Amniotic stem cell (primary cell): ENCODE measurements around the gene PTPRT.

Source experiments
- DNase-seq: peaks from one replicate; lab custom pipeline; 2025; lab: John Stamatoyannopoulos, UW

Gene PTPRT

GRCh38 chr20:42461965-42462593, 727.6 kb downstream of the PTPRT start:
- DNase-seq: no peak

- DNase-seq: no peak
Measured at GRCh38 chr20:42461291-42461690, 728.4 kb downstream of the PTPRT start.

- no peak for DNase-seq
Measured at GRCh38 chr20:42447270-42447669, 742.4 kb downstream of the PTPRT start.

- DNase-seq: no peak
Measured at GRCh38 chr20:42444799-42445198, 744.9 kb downstream of the PTPRT start.

GRCh38 chr20:42443200-42443599, 746.5 kb downstream of the PTPRT start:
- no peak for DNase-seq

- DNase-seq: no peak
Measured at GRCh38 chr20:42442716-42443115, 747.0 kb downstream of the PTPRT start.

- DNase-seq: no peak
Measured at GRCh38 chr20:42441864-42442331, 747.8 kb downstream of the PTPRT start.

- no peak for DNase-seq
Measured at GRCh38 chr20:42441196-42441863, 748.4 kb downstream of the PTPRT start.

- no peak for DNase-seq
Measured at GRCh38 chr20:42435230-42435629, 754.5 kb downstream of the PTPRT start.

- DNase-seq: no peak
Measured at GRCh38 chr20:42432496-42433334, 757.0 kb downstream of the PTPRT start.

GRCh38 chr20:42430598-42430997, 759.1 kb downstream of the PTPRT start:
- DNase-seq: no peak

- no peak for DNase-seq
Measured at GRCh38 chr20:42429761-42430458, 759.8 kb downstream of the PTPRT start.

GRCh38 chr20:42419814-42420532, 769.7 kb downstream of the PTPRT start:
- DNase-seq: no peak

- DNase-seq: no peak
Measured at GRCh38 chr20:42406826-42407225, 782.9 kb downstream of the PTPRT start.

GRCh38 chr20:42402455-42402854, 787.3 kb downstream of the PTPRT start:
- no peak for DNase-seq

GRCh38 chr20:42401613-42402012, 788.1 kb downstream of the PTPRT start:
- no peak for DNase-seq

GRCh38 chr20:42399802-42400201, 789.9 kb downstream of the PTPRT start:
- no peak for DNase-seq

GRCh38 chr20:42392442-42392841, 797.3 kb downstream of the PTPRT start:
- DNase-seq: no peak

GRCh38 chr20:42391807-42392206, 797.9 kb downstream of the PTPRT start:
- DNase-seq: no peak

GRCh38 chr20:42380287-42380686, 809.4 kb downstream of the PTPRT start:
- DNase-seq: no peak

GRCh38 chr20:42379385-42379784, 810.3 kb downstream of the PTPRT start:
- no peak for DNase-seq

GRCh38 chr20:42378826-42379225, 810.9 kb downstream of the PTPRT start:
- DNase-seq: no peak
